ENCODE results near the gene PPBP. TPM values are rescaled to one million over a fixed set of nuclear protein-coding genes. Genes with fewer than 3 reads are reported as not detected.
"Not testable (repeated sequence)": the region's sequence is repeated elsewhere in the genome, so short reads cannot be mapped to it uniquely, and the experiment has no call there.

PPBP gene
- total RNA-seq, 2 experiments from 2014 or later = not detected

DNA sequence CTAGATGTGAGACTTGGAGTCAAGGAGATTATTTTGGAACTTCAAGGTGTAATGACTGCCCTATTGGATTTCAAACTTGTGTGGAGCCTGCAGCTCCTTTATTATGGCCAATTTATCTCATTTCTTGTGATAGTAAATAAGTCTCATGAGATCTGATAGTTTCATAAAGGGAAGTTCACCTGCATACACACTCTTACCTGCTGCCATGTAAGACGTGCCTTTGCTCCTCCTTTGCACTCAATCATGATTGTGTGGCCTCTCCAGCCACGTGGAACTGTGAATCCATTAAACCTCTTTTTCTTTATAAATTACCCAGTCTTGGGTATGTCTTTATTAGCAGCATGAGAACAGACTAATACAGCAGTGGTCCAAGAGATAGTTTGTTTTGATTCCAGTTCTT is 25.3 kb downstream of the PPBP start:
- Mint-ChIP-seq H3K36me3 (no peaks in the 10 kb centered on the region), H3K4me3 (no peak overlapping the region), H3K27ac (no peak overlapping the region), H3K9me3 (peaks cover 36% of the 10 kb centered on the region), H3K4me1 (ENCODE audit: low read depth) (no peaks in the 10 kb centered on the region), H3K27me3 (peaks cover 2% of the 10 kb centered on the region)
- ChIA-PET POLR2A (no interaction called here), CTCF (no interaction called here)
- DNase-seq = no peak
- intact Hi-C loops (cut with micrococcal nuclease) = no loop called here

DNA sequence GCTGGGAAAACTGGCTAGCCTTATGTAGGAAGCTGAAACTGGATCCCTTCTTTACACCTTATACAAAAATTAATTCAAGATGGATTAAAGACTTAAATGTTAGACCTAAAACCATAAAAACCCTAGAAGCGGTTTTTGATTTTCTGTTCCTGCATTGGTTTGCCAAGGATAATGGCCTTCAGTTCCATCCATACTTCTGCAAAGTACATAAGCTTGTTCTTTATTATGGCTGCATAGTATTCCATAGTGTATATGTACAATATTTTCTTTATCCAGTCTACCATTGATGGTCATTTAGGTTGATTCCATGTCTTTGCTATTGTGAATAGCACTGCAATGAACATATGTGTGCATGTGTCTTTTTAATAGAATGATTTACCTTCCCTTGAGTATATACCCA is 28.9 kb downstream of the PPBP start:
- CTCF ChIA-PET; H3K4me3 Mint-ChIP-seq; H3K27me3 Mint-ChIP-seq; intact Hi-C loops (cut with micrococcal nuclease); H3K27ac Mint-ChIP-seq; H3K36me3 Mint-ChIP-seq; H3K4me1 Mint-ChIP-seq (ENCODE audit: low read depth); DNase-seq; POLR2A ChIA-PET: not testable (repeated sequence)
- H3K9me3 Mint-ChIP-seq = peaks cover 46% of the 10 kb centered on the region

DNA sequence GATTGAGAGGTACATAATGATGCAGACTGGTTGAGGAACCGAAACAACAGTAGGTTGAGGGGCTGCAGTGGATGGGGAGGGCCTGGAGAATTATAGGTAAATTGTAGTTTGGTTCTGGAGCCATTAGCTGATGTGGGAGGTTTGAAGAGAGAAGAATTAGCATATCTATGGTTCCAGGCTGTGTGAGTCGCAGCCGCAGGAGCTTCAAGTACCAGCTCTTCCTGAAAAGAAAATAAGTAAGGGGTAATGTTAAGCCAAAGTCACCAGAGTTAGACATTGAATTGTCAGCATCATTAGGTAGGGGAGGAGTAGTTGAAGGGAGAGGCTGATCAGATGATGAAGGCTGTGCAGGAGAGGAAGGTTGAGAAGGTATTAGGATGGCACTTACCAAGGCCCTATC is 35.6 kb downstream of the PPBP start:
- no peaks in the 10 kb centered on the region for H3K36me3 Mint-ChIP-seq
- DNase-seq = no peak
- H3K27ac Mint-ChIP-seq = no peak overlapping the region
- ChIA-PET CTCF (no interaction called here), POLR2A (no interaction called here)
- H3K4me3 Mint-ChIP-seq = no peak overlapping the region
- intact Hi-C loops (cut with micrococcal nuclease) = no loop called here
- H3K9me3 Mint-ChIP-seq = peaks cover 12% of the 10 kb centered on the region
- H3K4me1 Mint-ChIP-seq (ENCODE audit: low read depth) = no peaks in the 10 kb centered on the region
- no peaks in the 10 kb centered on the region for H3K27me3 Mint-ChIP-seq

DNA sequence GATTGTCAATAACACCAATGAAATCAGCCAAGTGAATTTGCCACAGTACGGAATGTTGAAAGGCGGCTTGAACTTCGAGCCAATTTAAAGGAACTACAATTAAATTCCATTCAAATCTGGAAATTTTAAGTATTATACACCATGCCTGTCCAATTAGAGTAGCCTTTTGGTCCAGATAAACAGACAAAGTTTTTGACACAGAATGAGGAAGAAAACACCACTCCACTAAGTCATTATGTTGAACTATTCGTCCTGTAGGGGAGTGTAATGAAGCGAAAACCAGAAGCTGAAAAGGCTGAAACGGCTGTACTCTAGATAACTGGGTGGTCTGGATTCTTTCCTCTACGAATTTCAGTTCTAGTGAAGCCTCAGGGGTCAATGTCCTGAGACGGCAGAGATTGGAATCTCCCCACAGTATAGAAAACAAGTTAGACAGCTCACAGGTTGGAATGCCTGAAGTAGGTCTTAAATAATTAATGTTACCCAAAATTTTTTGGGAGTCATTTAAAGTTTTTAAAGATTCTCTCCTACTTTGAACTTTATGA is 37.5 kb downstream of the PPBP start:
- CTCF ChIA-PET; H3K9me3 Mint-ChIP-seq; H3K4me1 Mint-ChIP-seq (ENCODE audit: low read depth); H3K4me3 Mint-ChIP-seq; H3K27ac Mint-ChIP-seq; DNase-seq; POLR2A ChIA-PET; H3K27me3 Mint-ChIP-seq; intact Hi-C loops (cut with micrococcal nuclease); H3K36me3 Mint-ChIP-seq: not testable (repeated sequence)

DNA sequence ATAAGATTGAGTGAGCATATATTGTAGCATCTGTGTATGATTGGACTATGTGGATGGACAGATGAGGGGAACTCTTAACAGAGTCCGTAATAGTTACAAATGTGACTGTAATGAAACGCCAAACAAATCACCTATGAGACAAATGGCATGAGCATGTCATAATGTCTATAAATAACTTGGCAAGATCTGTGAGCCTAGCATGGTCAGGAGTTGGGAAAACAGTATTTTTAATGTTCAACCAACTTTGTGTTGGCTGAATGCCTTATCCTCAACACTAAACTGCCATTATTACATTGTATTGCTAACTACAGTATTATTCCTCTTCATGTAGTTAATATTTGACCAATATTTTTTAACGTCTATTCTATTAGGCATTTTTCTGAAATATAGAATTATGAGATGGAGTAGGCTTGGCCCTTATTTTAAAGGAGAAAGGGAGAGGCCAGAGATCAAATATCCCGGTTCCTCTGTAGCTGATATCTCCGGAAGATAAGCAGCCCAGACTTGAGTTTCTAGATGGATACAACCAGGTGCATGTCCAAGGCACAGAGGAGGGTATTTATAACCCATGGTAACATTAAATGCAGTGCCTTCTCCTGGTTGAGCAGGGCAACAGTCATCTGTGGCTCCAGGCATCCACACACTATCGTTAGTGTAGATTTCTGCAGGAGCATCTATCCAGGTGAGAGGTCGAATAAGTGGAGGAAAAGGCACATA is 38.8 kb downstream of the PPBP start:
- CTCF ChIA-PET = no interaction called here
- intact Hi-C loops (cut with micrococcal nuclease) = no loop called here

DNA sequence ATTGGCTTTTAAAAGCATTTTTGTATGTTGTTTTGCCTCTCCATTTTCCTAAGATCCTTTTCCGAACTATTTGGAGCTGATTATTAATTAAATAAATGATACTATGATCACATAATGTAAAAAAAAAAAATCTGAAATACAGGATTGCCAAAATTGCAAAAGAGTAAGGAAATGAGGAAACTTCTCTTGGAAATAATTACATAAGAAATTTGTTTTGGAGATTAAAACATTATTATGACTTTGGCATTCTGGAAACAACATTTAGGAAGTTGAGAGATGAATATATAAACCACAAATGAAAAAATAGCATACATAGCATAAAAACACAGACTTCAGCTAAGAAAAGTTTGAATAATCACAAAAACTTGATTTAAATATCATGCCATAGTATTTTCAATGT is 39.7 kb downstream of the PPBP start:
- POLR2A ChIA-PET = no interaction called here
- Mint-ChIP-seq H3K27me3 (peaks cover 14% of the 10 kb centered on the region), H3K36me3 (no peaks in the 10 kb centered on the region), H3K27ac (no peak overlapping the region), H3K9me3 (no peaks in the 10 kb centered on the region), H3K4me1 (ENCODE audit: low read depth) (no peaks in the 10 kb centered on the region), H3K4me3 (no peak overlapping the region)
- DNase-seq = no peak
- CTCF ChIA-PET = no interaction called here
- intact Hi-C loops (cut with micrococcal nuclease) = no loop called here

More for the DNA sequence above, 38.8 kb downstream of the PPBP start:
- no peaks in the 10 kb centered on the region for H3K36me3 Mint-ChIP-seq
- no peak overlapping the region for H3K4me3 Mint-ChIP-seq
- H3K4me1 Mint-ChIP-seq (ENCODE audit: low read depth) = no peaks in the 10 kb centered on the region
- DNase-seq = no peak
- peaks cover under 1% of the 10 kb centered on the region for H3K9me3 Mint-ChIP-seq
- POLR2A ChIA-PET = no interaction called here
- H3K27me3 Mint-ChIP-seq = peaks cover 12% of the 10 kb centered on the region
- H3K27ac Mint-ChIP-seq = no peak overlapping the region

DNA sequence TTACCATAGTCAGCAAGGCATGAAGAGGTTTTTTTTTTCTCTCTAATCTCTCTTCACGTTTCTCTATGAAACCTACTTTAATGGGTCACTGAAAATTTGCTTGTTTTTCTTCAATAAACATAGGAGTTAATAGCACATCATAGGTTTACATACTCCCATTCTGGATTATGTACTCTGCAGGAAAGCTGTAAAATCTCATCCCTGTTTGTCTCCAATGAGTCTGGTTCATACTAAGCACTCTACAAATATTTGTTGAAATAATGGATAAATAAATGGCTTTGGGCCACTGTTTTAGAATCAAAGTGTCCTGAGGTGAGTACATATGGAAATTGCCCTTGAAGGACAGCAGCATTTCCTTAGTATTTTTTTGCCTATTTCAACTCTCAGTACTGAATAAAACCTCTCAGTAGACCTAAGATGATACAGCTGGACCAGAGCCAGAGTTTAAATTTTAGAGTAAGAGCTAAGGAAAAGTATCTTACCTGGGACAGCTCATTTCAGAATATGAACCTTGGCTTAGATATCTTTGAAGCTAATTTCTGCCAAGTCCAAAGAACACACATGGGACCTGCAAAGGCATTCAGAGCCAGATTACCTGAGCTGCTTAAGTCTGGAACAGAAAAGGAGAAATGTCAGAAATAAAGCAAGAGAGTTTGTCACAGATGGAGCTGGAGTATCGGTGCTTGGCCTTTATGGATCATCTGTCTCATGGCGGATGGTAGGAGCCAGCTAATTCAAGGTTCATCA is 40.6 kb downstream of the PPBP start:
- CTCF ChIA-PET = no interaction called here

DNA sequence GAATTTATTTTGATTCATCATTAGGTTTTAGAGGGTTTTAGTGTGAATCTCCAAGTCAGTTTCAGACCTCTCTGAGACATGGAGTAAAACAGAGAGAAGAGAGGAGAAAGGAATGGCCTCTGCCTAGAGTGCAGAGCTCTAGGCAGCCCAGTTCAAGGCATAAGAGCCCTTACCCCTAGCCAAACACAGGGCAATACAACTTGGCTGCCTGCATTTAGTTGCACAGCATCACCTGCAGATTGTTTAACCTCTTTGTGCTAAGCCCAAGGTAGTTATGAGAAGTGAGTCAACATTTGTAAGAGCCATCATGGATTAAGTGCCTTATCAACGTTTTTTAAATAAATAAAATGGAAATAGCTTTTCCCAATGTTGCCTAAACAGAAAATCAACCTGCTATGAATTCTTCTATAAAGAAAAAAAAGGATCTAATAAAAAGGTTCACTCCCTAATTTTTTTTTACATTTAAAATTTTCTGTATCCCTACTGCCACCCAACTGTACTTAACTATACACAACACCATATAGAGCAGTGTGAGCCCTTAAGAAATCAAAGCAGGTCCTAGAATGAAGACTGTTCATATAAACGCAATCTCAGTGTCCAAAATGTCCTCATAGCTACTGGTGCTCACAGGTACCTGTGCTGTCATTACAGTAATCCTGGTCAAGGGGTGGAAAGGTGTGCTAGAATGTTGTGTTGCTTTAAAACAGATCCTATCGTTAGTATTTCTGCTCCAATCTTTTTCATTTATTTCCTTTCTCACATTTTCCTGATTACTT is 42.1 kb downstream of the PPBP start:
- Mint-ChIP-seq H3K36me3 (no peaks in the 10 kb centered on the region), H3K4me1 (ENCODE audit: low read depth) (no peaks in the 10 kb centered on the region), H3K27ac (no peak overlapping the region), H3K4me3 (no peak overlapping the region), H3K27me3 (peaks cover 16% of the 10 kb centered on the region), H3K9me3 (no peaks in the 10 kb centered on the region)
- intact Hi-C loops (cut with micrococcal nuclease) = no loop called here
- CTCF ChIA-PET = no interaction called here
- POLR2A ChIA-PET = no interaction called here
- DNase-seq = no peak

More for the DNA sequence above, 40.6 kb downstream of the PPBP start:
- peaks cover 16% of the 10 kb centered on the region for H3K27me3 Mint-ChIP-seq
- no peak overlapping the region for H3K27ac Mint-ChIP-seq
- POLR2A ChIA-PET = no interaction called here
- intact Hi-C loops (cut with micrococcal nuclease) = no loop called here
- no peaks in the 10 kb centered on the region for H3K9me3 Mint-ChIP-seq
- no peaks in the 10 kb centered on the region for H3K4me1 Mint-ChIP-seq (ENCODE audit: low read depth)
- no peak overlapping the region for H3K4me3 Mint-ChIP-seq
- no peak for DNase-seq
- no peaks in the 10 kb centered on the region for H3K36me3 Mint-ChIP-seq

DNA sequence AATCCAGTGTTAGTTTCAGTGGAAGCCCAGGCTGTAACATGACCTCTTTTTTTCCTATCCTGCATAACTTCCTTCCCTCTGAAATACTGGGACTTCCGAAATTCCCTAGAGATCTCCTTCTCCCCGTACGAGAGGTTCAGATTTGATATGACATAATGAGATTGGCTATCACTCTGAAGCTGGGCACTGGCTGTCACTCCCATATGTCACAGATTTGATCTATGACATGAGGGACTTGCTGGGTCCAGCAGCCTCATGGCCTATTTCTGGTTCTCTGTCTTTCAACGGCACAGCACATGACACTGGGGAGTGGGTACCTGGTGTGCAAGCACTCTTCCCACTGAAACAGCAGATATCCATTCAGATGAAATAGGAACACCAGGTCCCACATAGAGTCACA is 42.9 kb downstream of the PPBP start:
- CTCF ChIA-PET = no interaction called here
- Mint-ChIP-seq H3K27ac (no peak overlapping the region), H3K4me1 (ENCODE audit: low read depth) (no peaks in the 10 kb centered on the region), H3K4me3 (no peak overlapping the region), H3K9me3 (no peaks in the 10 kb centered on the region), H3K36me3 (no peaks in the 10 kb centered on the region), H3K27me3 (peaks cover 16% of the 10 kb centered on the region)
- no peak for DNase-seq
- intact Hi-C loops (cut with micrococcal nuclease) = no loop called here
- POLR2A ChIA-PET = no interaction called here

DNA sequence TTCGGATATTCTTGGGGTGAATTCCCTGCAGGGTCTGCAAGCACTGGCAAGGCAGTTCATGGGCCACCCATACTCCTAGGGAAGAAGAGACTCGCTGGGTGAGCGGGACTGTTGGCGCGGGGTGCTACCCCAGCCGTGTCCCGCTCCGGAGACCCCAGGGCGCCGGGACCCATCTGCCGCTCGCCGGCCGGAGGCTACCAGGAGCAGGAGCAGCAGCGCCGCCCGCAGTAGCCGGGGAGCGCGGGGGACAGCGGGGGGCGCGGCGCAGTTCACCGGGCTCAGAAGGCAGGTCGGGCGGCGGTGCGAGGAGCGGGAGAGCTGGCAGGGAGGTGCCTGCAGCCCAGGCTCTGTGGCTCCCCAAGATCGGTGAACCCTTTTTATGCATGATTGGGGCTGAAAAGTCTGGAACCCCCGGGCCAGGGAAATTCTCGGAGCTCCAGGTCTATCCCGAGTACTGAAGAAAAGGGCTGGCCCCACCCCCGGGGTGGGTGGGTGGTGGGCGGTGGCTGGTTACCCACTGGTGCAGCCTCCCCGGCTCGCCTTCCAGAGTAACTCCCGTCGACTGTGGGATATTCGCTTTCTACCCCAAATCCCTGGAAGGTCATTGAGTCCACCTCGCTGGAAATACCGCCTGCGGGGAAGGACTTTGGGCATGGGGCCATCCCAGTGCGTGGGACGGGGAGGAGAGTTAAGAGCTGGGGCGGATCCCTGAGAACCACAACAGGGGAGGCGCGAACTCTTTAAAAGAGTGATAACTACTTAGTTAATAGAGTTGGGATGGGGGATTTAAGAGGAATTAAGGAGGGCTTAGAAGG is 43.7 kb downstream of the PPBP start:
- Mint-ChIP-seq H3K36me3 (no peaks in the 10 kb centered on the region), H3K4me3 (no peak overlapping the region), H3K4me1 (ENCODE audit: low read depth) (no peaks in the 10 kb centered on the region), H3K27me3 (peaks cover 16% of the 10 kb centered on the region), H3K9me3 (no peaks in the 10 kb centered on the region), H3K27ac (no peak overlapping the region)
- intact Hi-C loops (cut with micrococcal nuclease) = no loop called here
- POLR2A ChIA-PET = no interaction called here
- CTCF ChIA-PET = no interaction called here
- no peak for DNase-seq

DNA sequence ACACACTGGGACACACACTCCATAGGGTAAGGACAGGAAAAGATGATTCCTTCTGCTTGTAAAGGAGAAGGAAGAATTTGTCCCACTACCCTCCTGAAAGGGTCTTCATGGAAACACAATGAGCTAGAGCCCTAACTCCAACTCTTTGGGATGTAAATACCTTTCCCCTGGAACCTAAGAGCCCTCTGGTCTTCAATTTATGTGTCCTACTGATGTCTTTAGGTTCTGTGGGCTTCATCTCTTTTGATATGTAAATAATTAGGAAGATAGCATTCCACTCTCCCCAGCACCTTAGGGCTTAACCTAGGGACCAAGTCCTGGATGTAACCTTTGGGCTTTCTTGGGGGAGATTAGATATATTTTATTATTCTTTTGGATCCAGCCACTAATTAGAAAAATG is 44.4 kb downstream of the PPBP start:
- no peaks in the 10 kb centered on the region for H3K4me1 Mint-ChIP-seq (ENCODE audit: low read depth)
- ChIA-PET CTCF (no interaction called here), POLR2A (no interaction called here)
- H3K4me3 Mint-ChIP-seq = no peak overlapping the region
- intact Hi-C loops (cut with micrococcal nuclease) = no loop called here
- DNase-seq = no peak
- no peaks in the 10 kb centered on the region for H3K36me3 Mint-ChIP-seq
- H3K27ac Mint-ChIP-seq = no peak overlapping the region
- H3K9me3 Mint-ChIP-seq = no peaks in the 10 kb centered on the region
- peaks cover 16% of the 10 kb centered on the region for H3K27me3 Mint-ChIP-seq

DNA sequence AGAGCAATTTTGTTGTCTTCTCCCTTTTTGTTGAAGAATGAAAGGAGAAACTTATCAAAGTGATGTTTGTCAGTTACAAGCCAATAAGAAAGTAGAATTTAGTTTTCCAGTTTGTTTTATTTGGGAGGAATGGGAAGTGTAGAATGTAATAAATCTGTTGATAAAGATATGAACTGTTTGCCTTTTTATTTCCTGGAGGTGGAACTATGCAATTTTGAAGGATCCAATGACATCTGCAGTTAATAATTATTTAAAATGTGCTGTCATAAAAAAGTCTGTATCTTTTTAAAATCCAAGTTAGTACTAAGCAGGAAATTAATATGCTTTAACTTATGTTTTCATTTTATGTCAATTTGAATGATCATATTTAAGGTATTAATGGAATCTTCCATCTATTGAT is 51.0 kb downstream of the PPBP start:
- intact Hi-C loops (cut with micrococcal nuclease) = no loop called here
- Mint-ChIP-seq H3K4me3 (no peak overlapping the region), H3K27ac (no peak overlapping the region), H3K9me3 (no peaks in the 10 kb centered on the region), H3K27me3 (no peaks in the 10 kb centered on the region), H3K4me1 (ENCODE audit: low read depth) (no peaks in the 10 kb centered on the region), H3K36me3 (no peaks in the 10 kb centered on the region)
- DNase-seq = no peak
- CTCF ChIA-PET = no interaction called here
- POLR2A ChIA-PET = no interaction called here
